HG02852 (cell line): ENCODE measurements around the gene PTX4.

ENCODE experiments used
- ATAC-seq: cut with Tn5 transposase; IDR thresholded peaks from one replicate; pipeline ENCODE4 v1.9.1; 2021; ENCODE audit warnings: mild to moderate bottlenecking, moderate library complexity; ENCODE audit not compliant: unreplicated experiment

PTX4 gene

GRCh38 chr16:1464894-1465566 is 23.7 kb downstream of the PTX4 start:
- no peak for ATAC-seq

DNA sequence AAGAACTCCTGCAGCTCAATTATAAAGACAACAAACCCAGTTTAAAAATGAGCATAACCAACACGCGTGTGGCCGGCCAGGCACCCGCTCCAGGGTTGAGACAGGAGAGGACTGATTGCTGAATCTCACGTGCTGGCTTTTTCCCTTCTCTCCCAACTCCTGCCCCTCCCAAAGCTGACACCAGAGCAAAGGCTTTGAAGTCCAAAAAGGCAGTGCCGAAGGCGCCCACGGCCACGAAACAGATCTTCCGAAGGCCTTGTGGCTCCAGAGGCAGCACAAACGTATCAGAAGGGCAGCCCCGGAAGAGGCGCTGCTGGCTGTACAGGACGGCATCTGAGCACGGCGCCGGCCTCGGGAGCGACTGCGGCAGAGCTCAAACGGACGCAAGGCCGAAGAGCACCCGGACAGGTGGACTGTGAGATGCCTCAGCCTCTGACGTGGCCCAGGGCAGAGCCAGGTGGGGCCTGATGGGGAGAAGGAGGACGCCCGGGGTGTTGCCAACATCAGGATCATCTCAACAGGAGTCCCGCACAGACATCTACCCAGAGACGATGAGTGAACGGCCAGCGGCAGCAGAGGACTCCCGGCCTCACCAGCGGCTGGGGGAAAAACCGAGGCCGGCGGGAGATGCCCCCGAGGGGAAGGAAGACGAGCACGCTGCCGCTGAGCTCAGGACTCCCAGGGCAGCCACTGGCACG is 24.4 kb downstream of the PTX4 start:
- no peak for ATAC-seq

- ATAC-seq, result no peak
Measured at GRCh38 chr16:1461146-1461545, 27.6 kb downstream of the PTX4 start.

GRCh38 chr16:1460602-1461138 is 28.1 kb downstream of the PTX4 start:
- ATAC-seq, result no peak

DNA sequence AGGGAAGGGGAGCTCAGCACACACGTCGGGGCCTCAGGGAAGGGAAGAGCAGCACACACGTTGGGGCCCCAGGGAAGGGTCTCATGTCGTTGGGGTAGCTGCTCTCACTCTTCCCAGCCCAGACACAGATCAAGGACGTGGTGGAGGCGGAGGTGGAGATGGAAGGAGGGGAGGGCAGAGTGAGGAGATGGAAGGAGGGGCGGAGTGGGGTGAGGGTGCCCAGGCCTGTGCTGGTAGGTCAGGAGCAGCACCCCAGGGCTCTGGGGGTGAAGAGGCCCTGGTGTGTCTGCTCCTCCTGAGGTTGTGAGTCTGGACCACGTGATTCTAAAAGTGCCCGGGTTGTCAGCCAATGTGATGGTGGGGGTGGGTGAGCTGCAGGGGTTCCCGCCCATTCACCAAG is 28.8 kb downstream of the PTX4 start:
- no peak for ATAC-seq

DNA sequence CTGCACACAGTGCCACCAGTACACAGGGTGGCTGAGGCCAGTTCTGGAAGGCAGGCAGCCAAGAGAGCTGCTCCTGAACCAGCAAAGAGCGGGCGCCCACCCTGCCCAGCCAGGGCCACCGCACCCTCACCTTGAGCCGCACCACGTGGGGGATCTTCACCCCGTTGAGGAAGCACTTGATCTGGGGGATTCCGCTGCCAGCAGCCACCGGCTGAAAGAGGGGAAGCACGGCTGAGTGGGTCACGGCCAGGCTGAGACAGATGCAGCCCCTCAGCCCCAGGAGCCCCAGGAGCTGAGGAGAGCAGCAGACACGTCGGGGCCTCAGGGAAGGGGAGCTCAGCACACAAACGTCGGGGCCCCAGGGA is 29.8 kb downstream of the PTX4 start:
- no peak for ATAC-seq

DNA sequence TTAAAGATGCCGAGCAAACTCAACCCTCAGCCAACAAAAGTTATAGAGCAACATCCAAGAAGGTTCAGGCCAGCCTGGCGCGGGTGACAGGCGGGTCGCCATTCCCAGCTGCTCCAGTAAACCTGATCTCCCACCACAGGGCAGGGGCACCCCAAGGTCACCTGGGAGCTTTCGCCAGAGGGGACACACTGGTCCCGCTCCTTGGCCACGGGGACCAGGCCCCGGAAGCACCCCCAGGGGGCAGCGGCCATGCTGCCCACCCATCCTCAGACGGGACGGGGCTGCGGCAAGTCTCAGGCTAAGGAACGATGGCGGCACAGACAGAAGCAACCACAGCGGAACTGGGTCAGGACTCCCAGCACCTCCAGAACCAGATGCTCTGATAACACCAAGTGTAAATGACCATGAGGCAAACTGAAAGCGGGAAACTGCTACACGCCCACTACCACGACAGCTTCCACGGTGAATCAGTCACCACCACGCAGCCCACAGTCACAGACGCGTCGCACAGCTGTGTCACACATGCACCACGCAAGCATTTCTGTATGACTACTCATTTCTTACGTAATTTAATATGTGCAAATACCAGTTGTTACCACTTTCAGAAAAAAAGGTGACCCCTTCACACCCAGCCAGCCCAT is 30.3 kb downstream of the PTX4 start:
- ATAC-seq, result no peak

DNA sequence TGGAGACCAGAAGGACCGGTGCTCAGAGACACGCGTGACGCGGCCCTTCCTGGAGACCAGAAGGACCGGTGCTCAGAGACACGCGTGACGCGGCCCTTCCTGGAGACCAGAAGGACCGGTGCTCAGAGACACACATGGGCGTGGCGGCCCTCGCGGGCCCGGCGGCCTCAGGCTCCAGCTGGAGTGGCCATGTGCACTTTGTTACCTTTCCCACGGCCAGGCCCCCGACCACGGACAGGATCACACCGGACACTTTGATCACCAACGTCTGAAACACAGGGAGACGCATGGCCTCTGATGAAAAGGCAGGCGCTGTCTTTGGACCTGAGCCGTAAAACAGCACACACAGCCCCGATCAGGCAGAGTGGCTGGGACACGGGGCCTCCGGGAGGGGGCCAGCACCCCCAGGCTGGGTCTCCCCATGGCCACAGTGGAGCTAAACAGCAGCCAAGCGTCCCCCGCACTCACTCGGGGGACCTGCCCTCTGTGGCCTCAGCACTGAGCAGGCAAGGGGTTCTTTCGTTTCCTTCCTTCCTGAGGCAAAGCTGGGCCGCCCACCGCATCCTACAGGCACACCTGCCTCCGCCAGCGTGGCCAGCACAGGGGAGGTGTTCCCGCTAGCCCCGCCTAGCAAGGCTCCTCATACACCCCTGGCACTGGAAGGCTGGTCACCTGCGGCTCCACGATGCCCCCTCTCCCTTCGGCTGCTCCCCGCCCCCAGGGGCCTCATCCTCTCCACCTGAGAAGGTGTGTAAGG is 31.1 kb downstream of the PTX4 start:
- ATAC-seq, result no peak

DNA sequence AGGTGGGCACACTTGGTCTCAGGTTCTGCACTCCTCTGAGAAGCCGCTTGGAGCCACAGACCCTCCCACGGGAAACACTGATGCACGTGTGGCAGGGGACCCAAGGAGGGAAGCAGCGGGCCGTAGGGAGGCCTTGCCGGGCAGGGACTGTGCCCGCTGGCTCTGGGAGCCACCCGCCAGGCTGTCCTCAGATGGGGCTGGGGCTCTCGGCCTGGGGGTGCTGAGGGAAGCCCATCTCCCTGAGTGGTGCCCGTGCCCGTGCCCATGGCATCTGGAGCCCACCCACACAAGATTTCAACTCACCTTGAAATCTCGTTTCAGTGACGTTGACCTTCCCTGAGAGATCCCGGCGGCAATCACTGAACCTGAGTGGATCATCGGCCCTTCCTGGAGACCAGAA is 31.8 kb downstream of the PTX4 start:
- ATAC-seq, result no peak

DNA sequence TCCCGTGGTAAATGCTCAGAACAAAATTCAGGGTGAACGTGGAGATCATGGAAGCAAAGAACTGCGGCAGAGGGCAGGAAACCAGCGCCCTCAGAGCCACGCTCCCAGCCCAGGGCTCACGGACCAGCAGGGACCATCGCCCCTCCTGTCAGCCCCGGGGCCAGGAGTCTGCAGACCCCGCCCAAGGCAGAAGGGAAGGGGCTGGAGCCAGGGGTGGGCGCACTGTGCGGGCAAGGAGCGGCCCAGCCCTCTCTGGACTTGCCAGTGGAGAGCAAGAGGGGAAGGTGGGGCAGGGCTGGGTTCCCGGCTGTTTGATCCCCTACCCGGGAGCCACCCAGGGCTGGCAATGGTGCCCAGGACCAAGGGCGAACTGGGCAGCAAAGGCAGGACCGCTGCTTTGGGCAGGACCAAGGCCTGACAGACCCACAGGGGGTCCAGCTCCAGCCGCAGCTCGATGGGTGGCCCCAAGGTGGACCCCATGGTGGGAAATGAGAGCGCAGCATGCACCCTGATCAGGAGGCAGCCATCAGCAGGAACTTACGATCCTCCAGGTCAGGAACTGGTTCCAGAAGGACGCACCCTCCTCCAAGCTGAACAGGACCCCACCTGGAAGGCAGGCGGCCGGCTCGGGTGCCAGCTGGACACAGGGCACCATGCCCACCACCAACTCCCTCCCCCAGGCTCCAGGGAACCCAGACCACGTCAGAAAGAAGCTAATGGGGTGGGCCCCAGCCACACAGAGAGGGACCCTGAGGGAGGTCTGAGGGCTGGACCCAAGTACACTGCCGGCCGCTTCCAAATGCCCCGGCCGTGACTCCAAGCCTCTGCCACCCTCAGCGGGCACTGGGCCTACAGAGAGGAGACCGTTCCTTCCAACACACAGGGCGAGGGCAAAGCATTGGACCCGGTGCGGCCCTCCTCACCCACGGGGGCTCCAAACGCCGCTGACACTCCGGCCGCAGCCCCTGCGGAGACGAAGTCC is 33.3 kb downstream of the PTX4 start:
- no peak for ATAC-seq

- ATAC-seq, result no peak
Measured at GRCh38 chr16:1454561-1454960, 34.2 kb downstream of the PTX4 start.

DNA sequence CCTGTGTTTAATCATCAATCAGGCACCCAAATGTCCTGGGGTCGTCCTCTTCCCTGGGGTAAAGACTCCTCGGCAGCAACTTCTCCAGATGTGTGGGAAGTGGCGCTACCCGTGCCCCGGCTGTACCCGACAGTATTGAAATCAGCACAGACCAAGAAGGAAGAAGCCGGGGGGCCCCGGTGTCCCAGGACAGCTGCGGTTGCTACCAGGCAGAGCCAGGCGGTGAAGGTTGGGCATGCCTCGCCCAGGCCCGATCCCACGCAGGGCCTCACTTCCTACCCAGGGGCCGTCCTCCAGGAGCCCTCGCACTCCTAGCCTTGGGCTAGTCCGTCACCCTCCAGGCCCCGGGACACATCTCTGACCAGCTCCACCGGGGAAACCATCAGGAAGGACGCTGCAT is 35.4 kb downstream of the PTX4 start:
- ATAC-seq, result no peak

DNA sequence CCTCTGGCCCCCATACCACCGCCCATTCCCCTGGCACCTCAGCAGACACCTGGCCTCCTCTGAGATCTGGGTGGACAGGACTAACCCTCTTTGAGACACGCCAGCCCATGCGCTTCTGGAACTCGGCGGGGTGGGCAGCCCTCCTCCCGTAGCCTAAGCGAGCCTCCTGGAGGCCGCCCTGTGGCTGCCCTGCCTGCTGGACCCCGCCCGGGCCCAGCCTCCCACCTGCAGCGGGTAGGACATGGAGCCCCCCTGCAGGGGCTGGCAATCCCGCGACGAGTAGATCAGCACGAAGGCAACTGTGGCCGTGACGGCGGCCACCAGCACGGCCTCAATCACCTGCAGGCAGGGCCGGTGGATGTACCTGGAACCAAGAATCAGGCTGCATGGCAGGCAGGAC is 36.2 kb downstream of the PTX4 start:
- no peak for ATAC-seq

DNA sequence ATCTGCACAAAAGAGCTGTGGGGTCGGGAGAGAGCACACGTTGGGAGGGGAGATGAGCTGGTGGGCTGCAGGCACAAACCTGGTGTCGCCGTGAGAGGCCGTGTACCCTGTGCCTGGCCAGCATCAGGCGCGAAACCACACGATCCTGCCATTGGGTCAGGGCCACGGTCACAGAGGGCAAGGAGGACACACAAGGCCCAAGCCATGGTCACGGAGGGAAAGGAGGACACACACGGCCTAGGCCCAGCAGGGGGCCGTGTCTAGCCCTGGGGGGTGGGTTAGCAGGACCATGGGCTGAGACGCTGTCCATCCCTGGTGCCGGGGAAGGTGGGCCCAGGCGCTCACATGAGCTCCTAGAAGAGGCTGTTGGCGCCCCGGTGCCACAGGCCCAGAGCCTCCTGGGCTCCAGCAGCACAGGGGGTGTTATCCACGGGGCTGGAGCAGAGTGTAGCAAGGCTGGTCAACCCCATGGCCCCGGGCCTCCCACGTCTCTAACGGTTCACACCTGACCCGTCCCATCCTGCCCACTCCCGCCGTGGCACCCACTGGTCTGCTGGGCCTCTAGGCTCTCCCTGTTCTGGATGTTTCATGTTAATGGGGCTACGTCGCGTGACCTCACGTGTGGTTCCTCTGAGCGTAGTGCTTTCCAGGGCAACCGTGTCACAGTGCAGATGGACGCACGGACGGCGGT is 36.9 kb downstream of the PTX4 start:
- no peak for ATAC-seq

- ATAC-seq, result no peak
Measured at GRCh38 chr16:1450841-1451240, 37.9 kb downstream of the PTX4 start.

- ATAC-seq, result no peak
Measured at GRCh38 chr16:1450218-1450617, 38.5 kb downstream of the PTX4 start.

DNA sequence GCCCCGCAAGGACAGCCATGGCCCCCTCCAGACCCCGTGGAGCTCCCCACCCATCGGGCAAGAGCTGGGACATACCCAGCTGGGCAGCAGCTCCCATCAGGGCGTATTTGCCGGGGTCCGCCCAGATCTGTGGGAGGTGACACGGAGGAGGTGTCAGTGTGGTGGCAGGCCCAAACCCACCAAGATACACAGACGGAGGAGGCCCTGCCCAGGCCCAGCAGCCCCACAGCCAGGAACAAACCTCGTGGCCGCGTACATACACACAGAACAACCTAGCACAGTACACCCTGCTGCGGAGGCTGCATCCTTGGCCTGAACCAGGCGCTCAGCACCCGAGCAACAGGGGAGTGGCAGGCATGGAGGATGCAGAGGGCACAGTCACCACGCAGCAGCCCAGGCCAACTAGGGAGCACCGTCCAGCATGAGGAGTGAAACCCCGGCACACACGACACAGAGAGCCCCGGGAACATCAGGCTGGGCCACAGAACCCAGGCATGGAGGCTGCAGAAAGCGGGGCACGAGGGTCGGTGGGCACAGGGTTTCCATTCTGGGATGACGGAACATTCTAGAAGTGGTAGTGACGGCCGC is 39.4 kb downstream of the PTX4 start:
- no peak for ATAC-seq

GRCh38 chr16:1448536-1449116 is 40.1 kb downstream of the PTX4 start:
- no peak for ATAC-seq

DNA sequence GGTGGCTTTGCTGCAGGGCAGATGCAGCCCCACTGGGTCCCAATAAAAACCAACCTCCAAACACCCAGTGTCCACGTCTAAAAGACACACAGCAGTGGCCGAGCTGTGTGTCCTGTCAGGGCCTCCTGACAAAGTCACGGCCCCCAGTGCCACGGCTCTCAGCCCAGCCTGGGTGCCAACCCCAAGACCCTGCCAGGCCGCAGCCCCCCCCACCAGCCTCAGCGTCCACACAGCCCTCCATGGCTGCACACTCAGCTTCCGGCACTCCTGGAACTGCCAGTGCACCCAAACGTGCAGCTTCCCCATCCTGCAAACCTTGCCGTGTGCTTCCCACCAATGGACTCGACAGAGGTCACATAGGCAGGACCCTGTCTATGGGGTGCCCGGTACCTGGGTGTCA is 40.8 kb downstream of the PTX4 start:
- ATAC-seq, result no peak
